GM12874 (cell line): ENCODE data around the gene KPNA3.

ENCODE experiments used
- TF ChIP-seq, protein P1 (sequence below): IDR thresholded peaks from 2 replicates; pipeline ENCODE4 v1.5.1; 2011; ENCODE audit warnings: low read depth, mild to moderate bottlenecking, control low read depth, low read length, moderate library complexity; ENCODE audit not compliant: insufficient read depth

Gene KPNA3

DNA sequence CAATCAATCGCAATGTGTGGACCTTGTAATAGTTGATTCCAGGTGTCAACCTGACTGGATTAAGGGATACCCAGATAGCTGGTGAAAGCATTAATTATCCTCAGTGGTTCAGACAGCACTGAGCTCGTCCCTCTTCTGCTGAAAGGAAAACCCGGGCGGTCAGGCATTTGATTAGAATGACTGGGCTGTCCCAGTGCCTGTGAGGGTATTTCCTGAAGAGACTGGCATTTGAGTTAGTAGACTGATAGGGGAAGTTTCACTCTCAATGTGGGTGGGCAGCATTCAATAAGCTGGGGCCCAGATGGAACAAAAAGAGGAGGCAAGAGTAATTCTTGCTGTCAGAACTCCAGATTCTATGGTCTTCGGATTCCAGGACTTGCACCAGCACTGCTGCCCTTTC lies 31.9 kb downstream of the KPNA3 start:
- TF ChIP-seq, protein P1, sequence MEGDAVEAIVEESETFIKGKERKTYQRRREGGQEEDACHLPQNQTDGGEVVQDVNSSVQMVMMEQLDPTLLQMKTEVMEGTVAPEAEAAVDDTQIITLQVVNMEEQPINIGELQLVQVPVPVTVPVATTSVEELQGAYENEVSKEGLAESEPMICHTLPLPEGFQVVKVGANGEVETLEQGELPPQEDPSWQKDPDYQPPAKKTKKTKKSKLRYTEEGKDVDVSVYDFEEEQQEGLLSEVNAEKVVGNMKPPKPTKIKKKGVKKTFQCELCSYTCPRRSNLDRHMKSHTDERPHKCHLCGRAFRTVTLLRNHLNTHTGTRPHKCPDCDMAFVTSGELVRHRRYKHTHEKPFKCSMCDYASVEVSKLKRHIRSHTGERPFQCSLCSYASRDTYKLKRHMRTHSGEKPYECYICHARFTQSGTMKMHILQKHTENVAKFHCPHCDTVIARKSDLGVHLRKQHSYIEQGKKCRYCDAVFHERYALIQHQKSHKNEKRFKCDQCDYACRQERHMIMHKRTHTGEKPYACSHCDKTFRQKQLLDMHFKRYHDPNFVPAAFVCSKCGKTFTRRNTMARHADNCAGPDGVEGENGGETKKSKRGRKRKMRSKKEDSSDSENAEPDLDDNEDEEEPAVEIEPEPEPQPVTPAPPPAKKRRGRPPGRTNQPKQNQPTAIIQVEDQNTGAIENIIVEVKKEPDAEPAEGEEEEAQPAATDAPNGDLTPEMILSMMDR, result no peak

DNA sequence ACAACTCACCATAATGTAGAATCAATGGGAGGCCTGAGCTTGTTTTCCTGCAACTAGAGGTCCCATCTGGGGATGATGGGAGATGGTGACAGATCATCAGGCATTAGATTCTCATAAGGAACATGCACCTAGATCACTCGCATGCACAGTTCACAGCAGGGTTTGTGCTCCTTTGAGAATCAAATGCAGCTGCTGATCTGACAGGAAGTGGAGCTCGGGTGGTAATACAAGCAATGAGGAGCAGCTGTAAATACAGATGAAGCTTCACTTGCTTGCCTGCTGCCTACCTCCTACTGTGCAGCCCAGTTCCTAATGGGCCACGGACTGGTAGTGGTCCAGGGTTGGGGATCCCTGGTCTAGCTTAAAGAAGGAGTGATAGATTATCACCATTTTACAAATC lies 33.0 kb downstream of the KPNA3 start:
- TF ChIP-seq, protein P1, result no peak

DNA sequence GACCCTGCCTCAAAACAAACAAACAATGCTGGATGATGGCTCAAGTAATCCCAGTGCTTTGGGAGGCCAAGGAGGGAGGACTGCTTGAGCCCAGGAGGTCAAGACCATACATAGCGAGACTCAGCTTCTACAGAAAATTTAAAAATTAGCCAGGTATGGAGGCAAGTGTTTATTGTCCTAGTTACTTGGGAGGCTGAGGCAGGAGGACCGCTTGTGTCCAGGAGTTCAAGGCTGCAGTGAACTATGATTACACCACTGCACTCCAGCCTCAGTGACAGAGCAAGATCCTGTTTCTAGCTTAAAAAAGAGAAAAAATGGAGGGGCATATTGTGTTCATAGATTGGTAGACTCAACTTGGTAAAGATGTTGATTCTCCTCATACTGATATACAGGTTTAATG lies 36.2 kb downstream of the KPNA3 start:
- TF ChIP-seq, protein P1, result no peak

DNA sequence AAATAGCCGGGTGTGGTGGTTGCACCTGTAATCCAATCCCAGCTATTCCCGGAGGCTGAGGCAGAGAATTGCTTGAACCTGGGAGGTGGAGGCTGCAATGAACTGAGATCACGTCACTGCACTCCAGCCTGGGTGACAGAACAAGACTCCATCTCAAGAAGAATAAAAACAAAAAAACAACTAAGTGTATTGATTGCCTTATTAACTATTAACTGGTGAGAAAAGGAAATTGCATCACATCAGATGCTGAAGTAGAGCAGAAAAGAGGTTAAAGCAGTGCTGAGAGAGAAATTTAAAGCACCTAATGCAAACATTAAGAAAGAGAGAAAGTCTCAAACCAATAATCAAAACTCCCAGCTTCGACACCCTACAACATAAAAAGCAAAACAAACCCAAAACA lies 38.3 kb downstream of the KPNA3 start:
- TF ChIP-seq, protein P1, result no peak

DNA sequence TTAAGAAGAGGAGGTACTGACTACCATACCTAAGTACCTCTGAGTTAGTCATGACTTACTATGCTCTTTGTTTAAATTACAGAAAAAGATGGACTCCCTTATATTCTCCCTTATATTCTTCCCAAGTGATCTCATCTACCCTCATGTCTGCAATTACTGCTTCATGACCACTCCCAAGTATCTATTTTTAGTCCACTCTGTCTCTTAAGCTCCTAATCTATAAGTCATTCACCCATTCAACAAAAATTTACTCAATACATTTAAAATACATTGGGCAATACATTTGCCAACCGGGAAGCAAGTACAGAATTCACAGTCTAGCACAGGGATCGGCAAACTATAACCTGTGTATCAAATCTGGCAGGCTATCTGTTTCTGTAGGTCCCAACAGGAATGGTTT lies 42.6 kb downstream of the KPNA3 start:
- TF ChIP-seq, protein P1, result no peak

DNA sequence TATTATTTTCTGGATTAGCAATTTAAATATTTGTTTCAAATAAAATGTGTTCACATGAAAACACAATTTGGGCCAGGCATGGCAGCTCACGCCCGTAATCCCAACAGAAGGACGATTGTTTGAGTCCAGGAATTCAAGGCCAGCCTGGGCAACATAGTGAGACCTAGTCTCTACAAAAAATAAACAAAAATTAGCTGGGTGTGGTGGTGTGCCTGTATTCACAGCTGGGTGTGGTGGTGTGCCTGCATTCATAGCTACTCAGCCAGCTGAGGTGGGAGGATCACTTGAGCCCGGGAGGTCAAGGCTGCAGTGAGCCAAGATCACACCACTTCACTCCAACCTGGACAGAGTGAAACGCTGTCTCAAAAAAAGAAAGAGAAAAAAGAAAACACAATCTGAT lies 46.4 kb downstream of the KPNA3 start:
- TF ChIP-seq, protein P1, result no peak

DNA sequence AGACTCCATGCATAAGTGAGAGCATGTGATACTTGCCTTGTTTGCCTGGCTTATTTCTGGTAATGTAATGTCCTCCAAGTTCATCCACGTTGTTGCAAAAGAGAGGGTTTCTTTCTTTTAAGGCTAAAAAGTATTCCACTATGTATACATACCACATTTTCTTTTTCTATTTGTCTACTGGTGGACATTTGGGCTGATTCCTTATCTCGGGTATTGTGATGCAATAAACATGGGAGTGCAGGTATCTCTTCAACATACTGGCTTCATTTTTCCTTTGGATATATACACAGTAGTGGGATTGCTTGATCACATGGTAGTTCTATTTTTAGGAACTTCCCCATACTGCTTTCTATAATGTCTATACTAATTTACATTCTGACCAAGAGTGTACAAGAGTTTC lies 51.6 kb downstream of the KPNA3 start:
- TF ChIP-seq, protein P1, result no peak
